Activated T-helper 1 cell treated with anti-CD3 and anti-CD28 coated beads, Interleukin-12 subunit alpha, Interleukin-12 subunit beta, Interleukin-2, Interleukin-4 antibody, amounts not matched to agents 30 ng/mL and 10 ng/mL and 1 ng/mL, durations not matched to agents 14 hours and 24 hours and 36 hours (primary cell): ENCODE results near the gene SLC48A1. TPM values are rescaled to one million over a fixed set of nuclear protein-coding genes. Genes with fewer than 3 reads are reported as not detected.
"Not testable (repeated sequence)": the region's sequence is repeated elsewhere in the genome, so short reads cannot be mapped to it uniquely, and the experiment has no call there.

Source experiments
- DNase-seq: peaks from one replicate; pipeline ENCODE4 v3.0.0; 2021; ENCODE audit warnings: low spot score
- H3K27ac Mint-ChIP-seq: one replicate; pipeline ENCODE4 v1.8.0; 2021; ENCODE audit warnings: mild to moderate bottlenecking, mixed read lengths
- H3K27me3 Mint-ChIP-seq: one replicate; pipeline ENCODE4 v1.8.0; 2022; ENCODE audit warnings: mild to moderate bottlenecking, moderate library complexity, mixed read lengths; ENCODE audit not compliant: insufficient read depth
- H3K36me3 Mint-ChIP-seq: one replicate; pipeline ENCODE4 v1.8.0; 2021; ENCODE audit warnings: low read depth, mixed read lengths
- H3K4me1 Mint-ChIP-seq: one replicate; pipeline ENCODE4 v1.8.0; 2021; ENCODE audit warnings: low read depth, mixed read lengths
- H3K4me3 Mint-ChIP-seq: one replicate; pipeline ENCODE4 v1.8.0; 2021; ENCODE audit warnings: mild to moderate bottlenecking, moderate library complexity, mixed read lengths
- H3K9me3 Mint-ChIP-seq: one replicate; pipeline ENCODE4 v1.8.0; 2021; ENCODE audit warnings: mixed read lengths
- intact Hi-C: fragments of 100-400 bp; cut with micrococcal nuclease; formaldehyde crosslinking; loops from one replicate; pipeline ENCODE4 v1.15.1; 2024
- total RNA-seq: library from RNA; stranded (reverse); gene quantifications from 2 replicates; pipeline ENCODE4 v1.2.3, GENCODE V29; 2022

Gene SLC48A1
- total RNA-seq, 1 donor from 2014 or later, result 12.7 TPM

DNA sequence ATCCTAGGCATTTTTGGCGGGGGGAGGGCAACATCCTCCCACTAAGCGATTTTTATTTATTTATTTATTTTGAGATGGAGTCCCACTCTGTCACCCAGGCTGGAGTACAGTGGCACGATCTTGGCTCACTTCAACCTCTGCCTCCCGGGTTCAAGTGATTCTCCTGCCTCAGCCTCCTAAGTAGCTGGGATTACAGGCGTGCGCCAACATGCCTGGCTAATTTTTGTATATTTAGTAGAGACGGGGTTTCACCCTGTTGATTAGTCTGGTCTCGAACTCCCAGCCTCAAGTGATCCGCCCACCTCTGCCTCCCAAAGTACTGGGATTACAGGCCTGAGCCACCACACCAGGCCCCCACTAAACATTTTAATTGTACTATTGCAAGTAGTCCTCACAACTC lies 36.5 kb downstream of the SLC48A1 start:
- H3K9me3 Mint-ChIP-seq, H3K27me3 Mint-ChIP-seq, DNase-seq: not testable (repeated sequence)
- Mint-ChIP-seq H3K4me3 (peak overlapping the region; percentile 40), H3K36me3 (peaks cover 62% of the 10 kb centered on the region), H3K4me1 (peaks cover 96% of the 10 kb centered on the region), H3K27ac (peak overlapping the region; percentile 98)
- intact Hi-C loops, result loop anchor here (2.0 kb wide), 1 partner anchor 347 kb away; the partner anchor contains the start of gene ASB8

DNA sequence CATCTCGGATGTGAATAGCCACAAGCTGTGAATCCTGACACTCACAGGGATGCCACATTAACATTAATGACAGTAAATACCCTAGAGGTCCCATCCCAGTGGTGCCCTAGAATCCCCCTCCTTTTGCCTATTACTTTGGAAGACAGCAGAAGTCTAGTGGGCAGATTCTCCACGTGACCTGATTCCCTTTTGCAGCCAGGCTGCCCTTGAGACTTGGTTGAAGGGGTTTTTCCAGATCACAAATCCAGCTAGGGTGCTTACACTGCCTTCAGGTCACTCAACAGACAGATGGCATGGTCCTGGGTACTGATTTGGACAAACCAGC lies 38.0 kb downstream of the SLC48A1 start:
- intact Hi-C loops, result loop anchor here (5.0 to 10.0 kb wide), 4 partner anchors 416 to 1596 kb away; no protein-coding TSS in a partner anchor
- H3K9me3 Mint-ChIP-seq, result peaks cover 3% of the 10 kb centered on the region
- H3K36me3 Mint-ChIP-seq, result peaks cover 61% of the 10 kb centered on the region
- no peaks in the 10 kb centered on the region for H3K27me3 Mint-ChIP-seq
- peaks cover 92% of the 10 kb centered on the region for H3K4me1 Mint-ChIP-seq
- H3K4me3 Mint-ChIP-seq, result peak overlapping the region; percentile 96
- DNase-seq, result no peak
- H3K27ac Mint-ChIP-seq, result peak overlapping the region; percentile 98

- Mint-ChIP-seq H3K4me3 (peak overlapping the region; percentile 96), H3K27ac (peak overlapping the region; percentile 98), H3K36me3 (peaks cover 63% of the 10 kb centered on the region), H3K27me3 (no peaks in the 10 kb centered on the region), H3K9me3 (peaks cover 3% of the 10 kb centered on the region), H3K4me1 (peaks cover 92% of the 10 kb centered on the region)
- no peak for DNase-seq
- intact Hi-C loops, result loop anchor here (5.0 to 10.0 kb wide), 4 partner anchors 417 to 1597 kb away; no protein-coding TSS in a partner anchor
Observed at GRCh38 chr12:47811581-47812484, 38.8 kb downstream of the SLC48A1 start.

DNA sequence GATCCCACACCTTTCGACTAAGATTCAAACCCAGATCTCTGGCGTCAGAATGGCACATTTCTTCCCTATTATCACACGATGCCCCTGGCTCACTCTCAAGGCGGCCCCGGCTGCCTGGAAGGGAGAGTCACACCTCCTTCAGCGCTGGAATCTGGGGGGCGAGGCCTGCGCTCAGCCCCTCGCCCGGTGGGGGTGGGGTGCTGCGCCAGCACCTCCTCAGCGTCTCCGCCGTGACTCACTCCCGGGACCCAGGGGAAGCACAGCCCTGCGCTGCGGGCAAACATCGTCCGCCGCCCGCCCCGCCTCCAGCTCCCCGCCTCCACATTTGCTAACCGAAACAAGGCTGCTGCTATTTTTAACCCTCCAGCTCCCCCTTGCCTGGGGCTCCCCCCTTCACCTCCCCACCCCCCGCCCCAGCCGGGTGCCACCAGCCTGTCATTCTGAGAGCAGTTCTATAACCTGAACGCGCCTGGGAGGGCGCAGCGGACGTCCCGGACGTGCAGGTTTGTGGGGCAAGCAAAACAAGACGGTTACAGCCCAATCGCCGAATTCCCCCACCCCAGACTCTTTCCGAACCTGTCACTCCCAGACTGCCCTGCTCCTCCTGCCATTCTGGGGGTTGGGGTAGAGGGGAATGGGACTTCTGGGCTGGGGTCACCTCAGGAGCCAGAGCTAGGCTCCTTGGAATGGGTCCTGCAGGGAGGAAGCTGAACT lies 39.9 kb downstream of the SLC48A1 start:
- Mint-ChIP-seq H3K4me1 (peaks cover 92% of the 10 kb centered on the region), H3K27ac (peak overlapping the region; percentile 98), H3K9me3 (peaks cover 3% of the 10 kb centered on the region), H3K27me3 (no peaks in the 10 kb centered on the region), H3K4me3 (peak overlapping the region; percentile 96), H3K36me3 (peaks cover 67% of the 10 kb centered on the region)
- peak; percentile 92 for DNase-seq
- intact Hi-C loops, result loop anchor here (1.0 to 10.0 kb wide), 9 partner anchors 19 to 1598 kb away; partner anchors contain the start of genes RPAP3 and VDR

DNA sequence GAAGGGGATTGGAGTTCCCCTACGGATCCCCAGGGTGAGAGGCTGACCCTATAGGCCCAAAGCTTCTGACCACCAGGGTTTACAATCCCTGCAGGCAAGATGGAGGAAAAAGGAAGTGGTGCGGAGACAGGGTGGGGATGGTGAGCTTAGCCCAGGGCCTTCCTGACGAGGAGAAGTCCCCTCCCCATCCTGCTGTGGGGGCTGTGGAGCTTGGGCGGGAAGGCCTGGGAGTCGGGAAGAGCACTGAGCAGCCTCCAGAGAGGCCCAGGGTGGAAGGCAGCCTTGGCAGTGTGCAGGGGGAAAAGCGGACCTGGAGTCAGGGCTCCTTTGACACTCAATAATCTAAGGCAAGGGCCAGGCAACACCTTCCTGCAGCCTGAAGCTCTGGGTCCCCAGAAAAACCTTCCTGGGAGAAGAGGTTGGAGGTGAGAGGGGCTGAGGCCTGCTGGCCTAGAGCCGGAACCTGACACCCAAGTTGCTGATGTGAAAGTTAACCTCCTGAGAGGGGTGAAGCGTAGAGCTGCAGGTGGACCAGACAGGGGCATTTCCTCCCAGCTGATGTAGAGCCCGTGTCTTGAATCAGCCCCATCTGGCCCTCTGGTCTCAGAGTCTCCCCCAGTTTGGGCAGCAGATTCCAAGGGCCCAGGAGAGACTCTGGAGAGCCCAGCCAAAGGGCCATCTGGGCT lies 40.6 kb downstream of the SLC48A1 start:
- Mint-ChIP-seq H3K9me3 (peaks cover 3% of the 10 kb centered on the region), H3K27ac (peak overlapping the region; percentile 98), H3K4me3 (peak overlapping the region; percentile 96), H3K36me3 (peaks cover 71% of the 10 kb centered on the region), H3K4me1 (peaks cover 88% of the 10 kb centered on the region), H3K27me3 (no peaks in the 10 kb centered on the region)
- DNase-seq, result no peak
- intact Hi-C loops, result loop anchor here (1.0 to 10.0 kb wide), 9 partner anchors 19 to 1599 kb away; partner anchors contain the start of genes RPAP3 and VDR

DNA sequence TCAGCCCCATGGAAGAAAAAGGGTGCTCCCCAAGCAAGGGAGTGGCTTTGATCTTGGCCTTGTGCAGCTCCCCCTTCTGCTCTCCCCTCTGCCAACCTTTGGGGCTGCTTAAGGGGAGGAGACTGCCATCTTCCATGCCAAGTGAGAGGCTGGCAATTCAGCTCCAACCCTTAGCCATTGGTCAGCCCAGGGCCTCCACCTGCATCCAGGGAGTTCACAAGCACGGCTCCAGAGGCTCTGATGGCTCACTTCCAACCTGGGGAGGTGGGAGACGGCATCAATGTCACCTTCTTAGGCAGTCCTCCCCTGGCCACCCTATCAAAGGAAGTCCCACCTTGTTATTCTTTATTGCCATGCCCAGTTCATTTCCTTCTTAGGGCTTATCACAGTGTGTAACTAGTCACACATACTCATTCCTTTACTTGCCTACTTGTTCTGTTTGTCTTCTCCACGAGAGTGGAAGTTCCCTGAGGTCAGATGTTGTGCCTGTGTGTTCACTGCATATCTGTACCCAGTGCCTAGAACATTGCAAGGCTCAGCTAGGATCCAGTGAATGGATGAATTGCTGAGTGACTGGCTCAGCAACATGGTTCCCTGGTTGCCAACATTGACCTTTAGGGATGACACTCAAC lies 41.6 kb downstream of the SLC48A1 start:
- Mint-ChIP-seq H3K36me3 (peaks cover 73% of the 10 kb centered on the region), H3K27ac (peak overlapping the region; percentile 98), H3K27me3 (no peaks in the 10 kb centered on the region), H3K4me1 (peaks cover 80% of the 10 kb centered on the region), H3K4me3 (peak overlapping the region; percentile 96), H3K9me3 (peaks cover 3% of the 10 kb centered on the region)
- no peak for DNase-seq
- intact Hi-C loops, result loop anchor here (5.0 to 10.0 kb wide), 4 partner anchors 420 to 1600 kb away; no protein-coding TSS in a partner anchor

DNA sequence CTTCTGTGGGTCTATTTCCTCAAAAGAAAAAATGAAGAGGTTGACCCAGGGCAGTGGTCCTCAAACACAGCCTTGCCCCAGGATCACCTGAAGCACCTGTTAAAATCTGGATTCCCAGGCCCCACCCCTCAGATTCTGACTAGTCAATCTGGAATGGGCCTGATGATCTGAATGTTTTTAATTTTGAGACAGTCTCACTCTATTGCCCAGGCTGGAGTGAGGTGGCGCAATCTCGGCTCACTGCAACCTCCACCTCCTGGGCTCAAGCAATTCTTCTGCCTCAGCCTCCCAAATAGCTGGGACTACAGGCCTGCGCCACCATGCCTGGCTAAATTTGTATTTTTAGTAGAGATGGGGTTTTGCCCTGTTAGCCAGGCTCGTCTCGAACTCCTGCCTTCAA lies 42.4 kb downstream of the SLC48A1 start:
- not testable (repeated sequence) for H3K9me3 Mint-ChIP-seq, DNase-seq, H3K27me3 Mint-ChIP-seq
- Mint-ChIP-seq H3K4me3 (peak overlapping the region; percentile 96), H3K4me1 (peaks cover 75% of the 10 kb centered on the region), H3K27ac (peak overlapping the region; percentile 98), H3K36me3 (peaks cover 72% of the 10 kb centered on the region)
- intact Hi-C loops, result loop anchor here (10.0 kb wide), 3 partner anchors 421 to 1601 kb away; no protein-coding TSS in a partner anchor

DNA sequence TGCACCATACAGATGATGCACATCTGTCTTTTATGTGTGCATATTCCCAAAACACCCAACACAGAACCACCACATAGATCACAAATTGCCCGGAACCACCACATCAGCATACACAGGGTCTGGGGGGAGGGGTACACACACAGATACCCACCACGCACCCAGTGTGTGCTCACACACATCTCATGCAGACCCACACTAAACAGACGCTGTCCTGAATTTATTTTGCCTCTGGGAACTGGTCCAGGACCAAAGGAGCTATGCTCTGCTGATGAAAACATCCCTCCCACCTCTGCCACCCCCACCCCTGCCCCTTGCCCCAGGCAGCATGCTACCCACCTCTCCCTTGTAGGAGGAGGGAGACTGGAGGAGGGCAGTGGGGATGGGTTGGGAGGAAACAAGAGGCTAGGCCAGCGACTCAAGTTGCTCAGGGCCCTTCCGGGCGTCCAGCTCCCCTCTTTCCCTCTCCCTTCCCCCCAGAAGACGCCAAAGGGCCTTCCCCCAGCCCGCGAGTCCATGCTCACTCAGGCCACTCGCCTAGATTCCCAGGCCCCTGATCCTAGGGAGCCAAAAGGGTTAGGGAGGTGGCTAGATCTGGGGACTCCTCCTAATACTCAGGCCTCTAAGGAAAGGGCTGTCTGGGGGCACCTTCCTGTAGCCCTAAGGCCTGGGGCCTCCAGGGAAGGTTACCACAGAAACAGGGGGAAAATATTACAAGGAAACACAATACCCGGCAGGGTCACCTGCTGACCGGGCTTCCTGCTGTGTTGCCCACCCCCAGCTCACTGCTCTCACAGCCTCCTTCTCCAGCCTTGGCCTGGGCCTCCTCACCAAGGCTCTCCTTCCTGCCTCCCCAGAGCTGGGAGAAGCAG lies 43.6 kb downstream of the SLC48A1 start:
- intact Hi-C loops, result loop anchor here (10.0 kb wide), 3 partner anchors 422 to 1602 kb away; no protein-coding TSS in a partner anchor
- peaks cover 75% of the 10 kb centered on the region for H3K4me1 Mint-ChIP-seq
- H3K4me3 Mint-ChIP-seq, result peak overlapping the region; percentile 96
- H3K27ac Mint-ChIP-seq, result peak overlapping the region; percentile 98
- H3K36me3 Mint-ChIP-seq, result peaks cover 63% of the 10 kb centered on the region
- peaks cover 3% of the 10 kb centered on the region for H3K9me3 Mint-ChIP-seq
- no peak for DNase-seq
- no peaks in the 10 kb centered on the region for H3K27me3 Mint-ChIP-seq

DNA sequence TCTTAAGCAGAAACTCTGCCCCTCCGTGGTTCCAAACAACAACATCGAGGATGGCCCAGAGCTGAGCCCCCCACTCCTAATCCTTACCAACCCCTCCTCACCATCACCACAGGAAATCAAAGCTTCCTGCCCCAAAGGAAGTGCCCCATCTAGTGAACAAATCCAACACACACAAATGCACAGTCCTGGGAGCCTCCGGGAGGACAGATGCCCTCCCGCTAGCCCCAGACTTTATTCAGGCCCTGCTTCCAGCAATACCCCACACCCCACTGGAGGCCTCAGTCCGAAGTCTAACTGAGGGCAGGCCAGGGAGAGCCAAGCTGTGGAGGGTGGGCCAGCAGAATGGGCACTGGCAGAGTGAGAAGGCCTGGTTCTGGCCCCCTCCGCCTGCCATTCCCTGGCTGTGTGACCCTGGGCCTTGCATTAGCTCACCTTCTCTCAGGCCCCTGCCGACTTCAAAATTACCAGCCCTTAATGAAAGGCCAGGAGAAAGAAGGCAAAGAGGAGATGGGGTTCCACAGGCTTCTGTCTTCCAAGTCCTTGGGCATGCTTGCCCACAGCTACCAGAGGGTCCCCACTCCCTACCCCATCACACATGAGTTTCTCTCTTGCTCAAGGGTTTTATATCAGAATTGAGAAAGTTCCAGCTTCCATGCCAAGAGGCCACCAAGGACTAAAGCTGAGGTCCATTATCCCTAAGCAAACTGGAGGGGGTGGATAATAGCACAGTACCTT lies 44.4 kb downstream of the SLC48A1 start:
- Mint-ChIP-seq H3K27ac (peak overlapping the region; percentile 98), H3K36me3 (peaks cover 66% of the 10 kb centered on the region), H3K4me1 (peaks cover 75% of the 10 kb centered on the region), H3K4me3 (peak overlapping the region; percentile 96), H3K27me3 (no peaks in the 10 kb centered on the region), H3K9me3 (peaks cover 3% of the 10 kb centered on the region)
- intact Hi-C loops, result loop anchor here (2.0 to 10.0 kb wide), 4 partner anchors 15 to 1603 kb away; no protein-coding TSS in a partner anchor
- DNase-seq, result no peak

DNA sequence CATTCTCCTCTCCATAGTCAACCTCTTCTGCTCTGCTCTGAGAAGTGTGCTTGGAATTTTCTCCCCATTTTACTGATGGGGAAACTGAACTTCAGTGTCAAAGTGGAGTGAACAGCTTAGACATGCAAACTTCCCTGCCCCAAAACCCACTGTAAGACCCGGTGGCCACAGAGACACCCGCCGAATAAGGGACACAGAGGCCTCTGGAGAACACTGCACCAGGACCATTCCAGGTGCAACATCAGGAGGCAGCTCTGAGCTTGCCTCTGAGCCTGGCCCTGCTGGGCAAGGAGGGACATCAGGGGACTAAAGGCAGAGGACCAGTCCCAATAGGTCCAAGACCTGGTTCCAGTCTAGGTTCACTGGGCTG lies 45.0 kb downstream of the SLC48A1 start:
- H3K27me3 Mint-ChIP-seq, result peaks cover 1% of the 10 kb centered on the region
- intact Hi-C loops, result loop anchor here (2.0 to 10.0 kb wide), 4 partner anchors 15 to 1603 kb away; no protein-coding TSS in a partner anchor
- no peak for DNase-seq
- H3K4me1 Mint-ChIP-seq, result peaks cover 78% of the 10 kb centered on the region
- peaks cover 63% of the 10 kb centered on the region for H3K36me3 Mint-ChIP-seq
- peak overlapping the region; percentile 96 for H3K4me3 Mint-ChIP-seq
- H3K9me3 Mint-ChIP-seq, result peaks cover 3% of the 10 kb centered on the region
- peak overlapping the region; percentile 98 for H3K27ac Mint-ChIP-seq
